OCI-LY1 (cell line): ENCODE results near the gene SORCS3.

Experiments used
- EZH2 ChIP-seq: fragments of 200-600 bp; sonication (generic), shearing (Covaris generic); IDR thresholded peaks from 2 replicates; pipeline ENCODE4 v1.8.0; 2017; ENCODE audit warnings: borderline replicate concordance, mixed run types, mild to moderate bottlenecking, antibody characterized with exemption, low read length, moderate library complexity, mixed read lengths
- TF ChIP-seq, protein P1 (sequence below): fragments of 200-600 bp; sonication (generic), shearing (Covaris generic); IDR thresholded peaks from 2 replicates; pipeline ENCODE4 v1.5.1; 2017; ENCODE audit warnings: mild to moderate bottlenecking, antibody characterized with exemption, low read length, moderate library complexity, mixed read lengths

DNA sequence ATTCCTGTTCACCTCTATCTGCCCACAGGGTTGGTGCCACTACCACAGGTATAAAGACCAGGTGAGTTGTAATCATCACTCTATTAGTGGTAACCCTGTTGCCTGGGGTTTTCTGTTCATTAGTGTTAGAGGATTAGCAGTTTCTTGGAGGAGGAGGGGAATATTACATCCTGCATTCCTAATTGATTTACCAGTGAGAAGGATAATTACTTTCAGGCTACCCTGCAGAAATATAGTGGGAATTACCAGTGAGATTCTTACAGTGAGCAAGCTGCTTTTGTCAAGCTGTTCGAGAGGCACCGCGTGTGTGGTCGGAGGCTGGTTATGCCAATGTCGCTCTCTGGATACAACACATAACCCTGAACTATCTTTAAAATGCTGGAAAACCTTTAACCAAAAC is 280.7 kb downstream of the SORCS3 start:
- TF ChIP-seq, protein P1, sequence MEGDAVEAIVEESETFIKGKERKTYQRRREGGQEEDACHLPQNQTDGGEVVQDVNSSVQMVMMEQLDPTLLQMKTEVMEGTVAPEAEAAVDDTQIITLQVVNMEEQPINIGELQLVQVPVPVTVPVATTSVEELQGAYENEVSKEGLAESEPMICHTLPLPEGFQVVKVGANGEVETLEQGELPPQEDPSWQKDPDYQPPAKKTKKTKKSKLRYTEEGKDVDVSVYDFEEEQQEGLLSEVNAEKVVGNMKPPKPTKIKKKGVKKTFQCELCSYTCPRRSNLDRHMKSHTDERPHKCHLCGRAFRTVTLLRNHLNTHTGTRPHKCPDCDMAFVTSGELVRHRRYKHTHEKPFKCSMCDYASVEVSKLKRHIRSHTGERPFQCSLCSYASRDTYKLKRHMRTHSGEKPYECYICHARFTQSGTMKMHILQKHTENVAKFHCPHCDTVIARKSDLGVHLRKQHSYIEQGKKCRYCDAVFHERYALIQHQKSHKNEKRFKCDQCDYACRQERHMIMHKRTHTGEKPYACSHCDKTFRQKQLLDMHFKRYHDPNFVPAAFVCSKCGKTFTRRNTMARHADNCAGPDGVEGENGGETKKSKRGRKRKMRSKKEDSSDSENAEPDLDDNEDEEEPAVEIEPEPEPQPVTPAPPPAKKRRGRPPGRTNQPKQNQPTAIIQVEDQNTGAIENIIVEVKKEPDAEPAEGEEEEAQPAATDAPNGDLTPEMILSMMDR = no peak
- TF ChIP-seq EZH2 = no peak
